Stomach (tissue), 4 donors: ENCODE measurements around the gene PDE4D.

Experiments
- EP300 ChIP-seq: sonication (generic); formaldehyde crosslinking; IDR thresholded peaks from one replicate; pipeline ENCODE4 v1.6.1; 2017; ENCODE audit warnings: antibody characterized with exemption
- POLR2A ChIP-seq, 4 donors: fragments of 450-650 bp; IDR thresholded peaks; one replicate each; pipeline ENCODE4 v1.6.1; 2016; ENCODE audit warnings: antibody characterized with exemption in 4 of 4, control low read depth in 2 of 4, mild to moderate bottlenecking in 1 of 4, moderate library complexity in 1 of 4
- POLR2AphosphoS5 ChIP-seq, 3 donors: sonication (generic); formaldehyde crosslinking; IDR thresholded peaks; one replicate each; pipeline ENCODE4 v1.6.1; 2016; ENCODE audit warnings: antibody characterized with exemption in 3 of 3
- TF ChIP-seq, protein P1 (sequence below), 7 experiments: fragments of 450-650 bp in 4 of 7; fragments of 200-600 bp in 3 of 7; sonication (generic) in 3 of 7; IDR thresholded peaks; one replicate each; pipeline ENCODE4 v1.5.1; 2016 to 2019; ENCODE audit warnings: antibody characterized with exemption in 7 of 7, control low read depth in 2 of 7, mild to moderate bottlenecking in 1 of 7

DNA sequence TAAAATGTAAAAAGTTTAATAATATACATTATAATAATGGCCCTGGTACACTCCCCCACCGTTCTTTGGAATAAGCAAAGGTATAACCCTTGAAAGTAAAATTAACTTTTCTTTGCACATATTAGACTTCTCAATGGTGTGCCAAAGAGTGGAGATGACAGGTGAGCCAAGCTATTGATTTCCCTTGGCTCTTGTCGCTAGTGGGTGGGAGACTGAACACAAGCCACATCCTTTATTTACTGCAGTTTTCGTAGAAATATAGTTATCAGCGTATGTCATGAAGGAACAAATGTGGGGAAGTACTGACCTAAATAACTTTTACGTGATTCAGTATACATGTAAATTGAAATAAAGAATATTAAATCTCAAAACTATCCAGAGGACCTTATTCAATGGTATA, 761.4 kb downstream of the PDE4D start:
- TF ChIP-seq, protein P1, sequence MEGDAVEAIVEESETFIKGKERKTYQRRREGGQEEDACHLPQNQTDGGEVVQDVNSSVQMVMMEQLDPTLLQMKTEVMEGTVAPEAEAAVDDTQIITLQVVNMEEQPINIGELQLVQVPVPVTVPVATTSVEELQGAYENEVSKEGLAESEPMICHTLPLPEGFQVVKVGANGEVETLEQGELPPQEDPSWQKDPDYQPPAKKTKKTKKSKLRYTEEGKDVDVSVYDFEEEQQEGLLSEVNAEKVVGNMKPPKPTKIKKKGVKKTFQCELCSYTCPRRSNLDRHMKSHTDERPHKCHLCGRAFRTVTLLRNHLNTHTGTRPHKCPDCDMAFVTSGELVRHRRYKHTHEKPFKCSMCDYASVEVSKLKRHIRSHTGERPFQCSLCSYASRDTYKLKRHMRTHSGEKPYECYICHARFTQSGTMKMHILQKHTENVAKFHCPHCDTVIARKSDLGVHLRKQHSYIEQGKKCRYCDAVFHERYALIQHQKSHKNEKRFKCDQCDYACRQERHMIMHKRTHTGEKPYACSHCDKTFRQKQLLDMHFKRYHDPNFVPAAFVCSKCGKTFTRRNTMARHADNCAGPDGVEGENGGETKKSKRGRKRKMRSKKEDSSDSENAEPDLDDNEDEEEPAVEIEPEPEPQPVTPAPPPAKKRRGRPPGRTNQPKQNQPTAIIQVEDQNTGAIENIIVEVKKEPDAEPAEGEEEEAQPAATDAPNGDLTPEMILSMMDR (IDR thresholded peaks at IDR 0.05) = no peak
- TF ChIP-seq POLR2A (IDR thresholded peaks at IDR 0.05) (no peak), EP300 (no peak), POLR2AphosphoS5 (IDR thresholded peaks at IDR 0.05) (no peak)
